Measurements from ENCODE around the gene CD48.

Gene CD48

GRCh38 chr1:160755461-160755860 lies 43.8 kb upstream of the CD48 start:
- DNase-seq (ENCODE audit: extremely low read depth, low read depth) = no peak
- TF ChIP-seq CTCF (IDR thresholded peaks at IDR 0.05; ENCODE audit: low read depth, low read length) = no peak

- no peak for DNase-seq (ENCODE audit: extremely low read depth, low read depth)
- no peak for TF ChIP-seq CTCF (IDR thresholded peaks at IDR 0.05; ENCODE audit: low read depth, low read length)
Observed at GRCh38 chr1:160753594-160753993, 42.0 kb upstream of the CD48 start.

- no peak for DNase-seq (ENCODE audit: extremely low read depth, low read depth)
- TF ChIP-seq CTCF (IDR thresholded peaks at IDR 0.05; ENCODE audit: low read depth, low read length) = no peak
Observed at GRCh38 chr1:160752924-160753323, 41.3 kb upstream of the CD48 start.

GRCh38 chr1:160752406-160752805 lies 40.8 kb upstream of the CD48 start:
- TF ChIP-seq CTCF (IDR thresholded peaks at IDR 0.05; ENCODE audit: low read depth, low read length) = no peak

GRCh38 chr1:160750608-160751007 lies 39.0 kb upstream of the CD48 start:
- no peak for DNase-seq (ENCODE audit: extremely low read depth, low read depth)
- TF ChIP-seq CTCF (IDR thresholded peaks at IDR 0.05; ENCODE audit: low read depth, low read length) = no peak

More at GRCh38 chr1:160752406-160752805, 40.8 kb upstream of the CD48 start:
- no peak for DNase-seq (ENCODE audit: extremely low read depth, low read depth)

GRCh38 chr1:160748878-160749269 lies 37.3 kb upstream of the CD48 start:
- no peak for DNase-seq (ENCODE audit: extremely low read depth, low read depth)
- TF ChIP-seq CTCF (IDR thresholded peaks at IDR 0.05; ENCODE audit: low read depth, low read length) = no peak

- TF ChIP-seq CTCF (IDR thresholded peaks at IDR 0.05; ENCODE audit: low read depth, low read length) = no peak
- no peak for DNase-seq (ENCODE audit: extremely low read depth, low read depth)
Observed at GRCh38 chr1:160748181-160748877, 36.7 kb upstream of the CD48 start.
